Suprapubic skin (tissue), 4 donors: ENCODE measurements around the gene SP100. TPM values are rescaled to one million over a fixed set of nuclear protein-coding genes. Genes with fewer than 3 reads are reported as not detected.

Experiments
- DNase-seq, 2 donors: peaks; one replicate each; pipeline ENCODE4 v3.0.0-alpha.2; 2019; ENCODE audit warnings: low spot score in 2 of 2
- H3K27ac ChIP-seq: fragments of 200-600 bp; sonication (generic); one replicate; pipeline ENCODE4 v1.5.1; 2019
- H3K27me3 ChIP-seq: fragments of 200-600 bp; sonication (generic); one replicate; pipeline ENCODE4 v1.5.1; 2019
- H3K36me3 ChIP-seq: fragments of 200-600 bp; sonication (generic); one replicate; pipeline ENCODE4 v1.5.1; 2019
- H3K4me1 ChIP-seq: fragments of 200-600 bp; sonication (generic); one replicate; pipeline ENCODE4 v1.5.1; 2019
- H3K4me3 ChIP-seq: fragments of 200-600 bp; sonication (generic); one replicate; pipeline ENCODE4 v1.5.1; 2019; ENCODE audit warnings: mild to moderate bottlenecking
- H3K9me3 ChIP-seq: fragments of 200-600 bp; sonication (generic); one replicate; pipeline ENCODE4 v1.5.1; 2019
- EP300 ChIP-seq: sonication (generic); formaldehyde crosslinking; IDR thresholded peaks from one replicate; pipeline ENCODE4 v1.6.1; 2017; ENCODE audit warnings: antibody characterized with exemption
- POLR2A ChIP-seq, 2 donors: fragments of 450-650 bp; IDR thresholded peaks; one replicate each; pipeline ENCODE4 v1.6.1; 2017; ENCODE audit warnings: antibody characterized with exemption in 2 of 2, mild to moderate bottlenecking in 2 of 2, moderate library complexity in 2 of 2
- POLR2AphosphoS5 ChIP-seq, 3 donors: sonication (generic); formaldehyde crosslinking; IDR thresholded peaks; one replicate each; pipeline ENCODE4 v1.6.1; 2017; ENCODE audit warnings: antibody characterized with exemption in 3 of 3
- WGBS: methylation state at CpG from one replicate; pipeline ENCODE4 v1.1.5; 2018; 5-methylcytosine and 5-hydroxymethylcytosine counted together
- total RNA-seq, 4 donors: library from RNA; depleted of rRNA; stranded (reverse); fragments of >200 nt; gene quantifications; one replicate each; pipeline ENCODE4 v1.1.0, GENCODE V29; 2016
- TF ChIP-seq, protein P1 (sequence below), 2 donors: fragments of 200-600 bp in 1 of 2; fragments of 450-650 bp in 1 of 2; sonication (generic) in 1 of 2; IDR thresholded peaks; one replicate each; pipeline ENCODE4 v1.5.1; 2016 to 2019; ENCODE audit warnings: antibody characterized with exemption in 2 of 2, mild to moderate bottlenecking in 1 of 2, moderate library complexity in 1 of 2

The SP100 gene
- total RNA-seq, 4 donors from 2014 or later, result 38.7 to 118 (median 65.6) TPM

DNA sequence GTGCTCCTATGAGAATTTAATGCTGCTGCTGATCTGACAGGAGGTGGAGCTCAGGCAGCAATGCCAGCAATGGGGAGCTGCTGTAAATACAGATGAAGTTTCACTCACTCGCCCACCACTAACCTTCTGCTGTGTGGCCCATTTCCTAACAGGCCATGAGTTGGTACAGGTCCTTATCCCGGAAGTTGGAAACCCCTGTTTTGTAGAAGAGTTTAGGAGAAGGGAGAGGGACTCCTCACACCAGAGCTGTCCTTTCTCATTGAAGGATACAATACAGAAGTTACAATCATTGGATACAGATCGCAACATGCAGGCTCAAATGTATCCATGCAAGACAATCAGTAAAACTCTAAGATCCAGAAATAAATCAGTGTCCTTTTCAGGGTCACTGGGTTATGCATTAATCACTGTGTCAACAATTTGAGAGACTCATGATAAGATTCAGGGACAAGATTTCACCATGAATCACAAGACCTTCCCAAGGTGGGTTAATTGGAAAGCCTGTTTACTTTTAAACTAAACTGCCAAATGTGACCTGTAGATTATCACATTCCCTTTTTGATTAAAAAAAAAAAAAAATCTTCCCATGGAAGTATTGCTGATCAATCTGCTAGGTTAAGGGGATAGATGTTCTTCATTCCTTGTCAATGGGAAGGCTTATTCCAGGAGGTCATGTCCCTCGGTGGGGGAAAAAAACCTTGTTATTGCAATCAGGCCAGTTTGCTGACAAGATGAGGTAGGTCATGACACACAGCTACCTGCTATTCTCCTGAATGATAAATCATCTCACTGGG, 97.2 kb downstream of the SP100 start:
- 79% methylated on average over 4 of the region's 4 CpGs for WGBS

DNA sequence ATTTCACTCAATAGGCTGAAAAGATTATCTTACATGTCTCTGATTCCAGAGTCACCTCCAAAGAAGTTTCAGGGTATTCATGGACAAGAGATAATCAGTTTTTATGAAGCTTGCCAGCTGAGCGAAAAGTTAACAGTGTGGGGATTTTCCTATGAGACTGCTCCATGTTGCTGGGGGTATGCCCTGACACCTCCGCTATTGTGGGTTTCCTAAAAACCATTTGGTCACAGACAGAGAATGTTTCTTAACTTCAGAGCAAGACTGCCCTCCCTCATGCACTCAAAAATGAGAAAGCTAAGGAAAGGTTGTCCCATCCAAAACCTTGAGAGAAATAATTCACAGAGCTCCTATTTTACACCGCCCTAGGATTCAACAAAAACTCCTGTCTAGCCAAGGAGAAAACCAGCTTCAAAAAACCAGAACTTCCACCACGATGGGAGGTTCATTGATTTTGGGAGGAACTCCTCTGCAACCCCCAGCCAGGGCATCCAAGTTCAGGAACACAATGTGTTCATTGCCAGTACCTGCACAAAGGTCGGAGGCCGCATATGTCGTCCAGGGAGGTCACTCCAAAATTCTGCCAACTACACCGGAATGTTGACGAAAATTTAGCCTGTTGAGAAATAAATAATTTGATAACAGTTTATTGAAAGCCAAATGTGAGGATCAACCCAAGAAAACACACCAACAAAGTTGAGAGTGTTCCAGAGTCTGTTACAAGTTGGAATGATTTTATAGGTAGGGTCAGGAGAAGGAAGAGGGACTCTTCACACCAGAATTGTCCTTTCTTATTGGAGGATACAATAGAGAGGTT, 104.3 kb downstream of the SP100 start:
- no peak for DNase-seq
- WGBS, result 86% methylated on average over 9 of the region's 9 CpGs
- H3K36me3 ChIP-seq, result no peaks in the 10 kb centered on the region
- H3K9me3 ChIP-seq, result peaks cover 15% of the 10 kb centered on the region
- TF ChIP-seq EP300 (no peak), POLR2A (IDR thresholded peaks at IDR 0.05) (no peak), POLR2AphosphoS5 (IDR thresholded peaks at IDR 0.05) (no peak)
- TF ChIP-seq, protein P1, sequence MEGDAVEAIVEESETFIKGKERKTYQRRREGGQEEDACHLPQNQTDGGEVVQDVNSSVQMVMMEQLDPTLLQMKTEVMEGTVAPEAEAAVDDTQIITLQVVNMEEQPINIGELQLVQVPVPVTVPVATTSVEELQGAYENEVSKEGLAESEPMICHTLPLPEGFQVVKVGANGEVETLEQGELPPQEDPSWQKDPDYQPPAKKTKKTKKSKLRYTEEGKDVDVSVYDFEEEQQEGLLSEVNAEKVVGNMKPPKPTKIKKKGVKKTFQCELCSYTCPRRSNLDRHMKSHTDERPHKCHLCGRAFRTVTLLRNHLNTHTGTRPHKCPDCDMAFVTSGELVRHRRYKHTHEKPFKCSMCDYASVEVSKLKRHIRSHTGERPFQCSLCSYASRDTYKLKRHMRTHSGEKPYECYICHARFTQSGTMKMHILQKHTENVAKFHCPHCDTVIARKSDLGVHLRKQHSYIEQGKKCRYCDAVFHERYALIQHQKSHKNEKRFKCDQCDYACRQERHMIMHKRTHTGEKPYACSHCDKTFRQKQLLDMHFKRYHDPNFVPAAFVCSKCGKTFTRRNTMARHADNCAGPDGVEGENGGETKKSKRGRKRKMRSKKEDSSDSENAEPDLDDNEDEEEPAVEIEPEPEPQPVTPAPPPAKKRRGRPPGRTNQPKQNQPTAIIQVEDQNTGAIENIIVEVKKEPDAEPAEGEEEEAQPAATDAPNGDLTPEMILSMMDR (IDR thresholded peaks at IDR 0.05), result no peak
- H3K4me1 ChIP-seq, result no peaks in the 10 kb centered on the region
- H3K27ac ChIP-seq, result no peak overlapping the region
- no peaks in the 10 kb centered on the region for H3K27me3 ChIP-seq
- H3K4me3 ChIP-seq, result no peak overlapping the region

More for the DNA sequence above, 97.2 kb downstream of the SP100 start:
- no peak overlapping the region for H3K27ac ChIP-seq
- H3K36me3 ChIP-seq, result peaks cover 41% of the 10 kb centered on the region
- TF ChIP-seq POLR2A (IDR thresholded peaks at IDR 0.05) (no peak), EP300 (no peak), POLR2AphosphoS5 (IDR thresholded peaks at IDR 0.05) (no peak)
- TF ChIP-seq, protein P1 (IDR thresholded peaks at IDR 0.05), result no peak
- H3K27me3 ChIP-seq, result no peaks in the 10 kb centered on the region
- no peak overlapping the region for H3K4me3 ChIP-seq
- no peaks in the 10 kb centered on the region for H3K9me3 ChIP-seq
- DNase-seq, result no peak
- no peaks in the 10 kb centered on the region for H3K4me1 ChIP-seq

DNA sequence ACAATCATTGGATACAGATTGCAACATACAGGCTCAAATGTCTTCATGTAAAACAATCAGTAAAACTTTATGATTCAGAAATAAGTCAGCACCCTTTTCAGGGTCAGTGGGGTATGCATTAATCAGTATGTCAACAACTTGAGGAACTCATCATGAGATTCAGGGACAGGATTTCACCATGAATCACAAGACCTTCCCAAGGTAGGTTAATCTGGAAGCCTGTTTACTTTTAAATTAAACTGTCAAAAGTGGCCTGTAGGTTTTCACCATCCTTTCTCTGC, 104.8 kb downstream of the SP100 start:
- H3K27me3 ChIP-seq, result no peaks in the 10 kb centered on the region
- no peaks in the 10 kb centered on the region for H3K36me3 ChIP-seq
- H3K27ac ChIP-seq, result no peak overlapping the region
- DNase-seq, result no peak
- TF ChIP-seq, protein P1 (IDR thresholded peaks at IDR 0.05), result no peak
- TF ChIP-seq EP300 (no peak), POLR2AphosphoS5 (IDR thresholded peaks at IDR 0.05) (no peak), POLR2A (IDR thresholded peaks at IDR 0.05) (no peak)
- H3K4me3 ChIP-seq, result no peak overlapping the region
- H3K9me3 ChIP-seq, result peaks cover 15% of the 10 kb centered on the region
- H3K4me1 ChIP-seq, result no peaks in the 10 kb centered on the region

DNA sequence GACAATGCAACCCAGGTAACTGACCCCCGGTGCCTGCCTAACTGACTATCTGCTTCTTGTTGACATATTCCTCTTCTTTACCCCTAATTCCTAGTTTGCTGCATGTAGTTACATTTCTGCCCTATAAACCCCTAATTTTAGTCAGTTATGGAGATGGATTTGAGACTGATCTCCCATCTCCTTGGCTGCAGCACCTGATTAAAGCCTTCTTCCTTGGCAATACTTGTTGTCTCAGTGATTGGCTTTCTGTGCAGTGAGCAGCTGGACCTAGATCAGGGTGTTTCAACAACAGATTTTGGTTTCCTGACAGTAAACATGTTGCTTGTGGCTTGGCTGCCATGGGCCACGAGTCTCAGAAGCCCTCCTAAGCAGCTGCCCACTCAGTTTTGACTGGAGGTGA, 105.4 kb downstream of the SP100 start:
- TF ChIP-seq EP300 (no peak), POLR2A (IDR thresholded peaks at IDR 0.05) (no peak), POLR2AphosphoS5 (IDR thresholded peaks at IDR 0.05) (no peak)
- TF ChIP-seq, protein P1 (IDR thresholded peaks at IDR 0.05), result no peak
- 94% methylated on average over 1 of the region's 2 CpGs for WGBS
- Histone ChIP-seq H3K27me3 (no peaks in the 10 kb centered on the region), H3K27ac (no peak overlapping the region), H3K36me3 (no peaks in the 10 kb centered on the region), H3K4me3 (no peak overlapping the region), H3K9me3 (peaks cover 15% of the 10 kb centered on the region), H3K4me1 (no peaks in the 10 kb centered on the region)
- no peak for DNase-seq

DNA sequence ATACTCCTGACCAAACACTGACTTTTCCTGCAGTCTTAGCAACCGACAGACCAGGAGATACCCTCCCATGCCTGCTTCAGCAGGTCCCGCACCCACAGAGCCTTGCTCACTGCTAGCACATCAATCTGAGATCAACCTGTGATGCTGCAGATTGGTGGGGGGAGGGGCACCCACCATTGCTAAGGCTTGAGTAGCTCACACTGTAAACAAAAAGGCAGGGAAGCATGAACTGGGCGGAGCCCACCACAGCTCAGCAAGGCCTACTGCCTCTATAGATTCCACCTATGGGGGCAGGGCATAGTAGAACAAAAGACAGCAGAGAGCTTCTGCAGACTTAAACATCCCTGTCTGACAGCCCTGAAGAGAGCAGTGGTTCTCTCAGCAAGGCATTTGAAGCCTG, 109.7 kb downstream of the SP100 start:
- 96% methylated on average over 3 of the region's 3 CpGs for WGBS
- TF ChIP-seq, protein P1 (IDR thresholded peaks at IDR 0.05), result no peak
- TF ChIP-seq POLR2A (IDR thresholded peaks at IDR 0.05) (no peak), EP300 (no peak)
- Histone ChIP-seq H3K4me3 (no peak overlapping the region), H3K4me1 (no peaks in the 10 kb centered on the region), H3K27me3 (no peaks in the 10 kb centered on the region), H3K27ac (no peak overlapping the region), H3K9me3 (peaks cover 21% of the 10 kb centered on the region), H3K36me3 (no peaks in the 10 kb centered on the region)
- no peak for DNase-seq
